Heart left ventricle (tissue), 13 donors: ENCODE results near the gene PLPPR2.

ENCODE experiments used
- POLR2A ChIP-seq, 2 donors: fragments of 450-650 bp; IDR thresholded peaks; one replicate each; pipeline ENCODE4 v1.6.1; 2017; ENCODE audit warnings: antibody characterized with exemption in 2 of 2, mild to moderate bottlenecking in 2 of 2, moderate library complexity in 2 of 2
- TF ChIP-seq, protein P1 (sequence below), 12 donors: fragments of 200-600 bp; sonication (generic) in 4 of 12; IDR thresholded peaks; one replicate each; pipeline versions ENCODE4 v1.5.0 to v1.8.0; 2018 to 2022; ENCODE audit warnings: antibody characterized with exemption in 12 of 12, mild to moderate bottlenecking in 5 of 12
- donor health status: ischemic (EF 13 %, LVEDD 7.1; RV severe dilation, severe dysfunction).
- donor health status: DM: no; HTN: yes; CAD: no.
- donor health status: DM: no; HTN: no; CAD: no.
- donor health status: ischemic (EF 25% LVEDD 6.9; RV normal size, moderate dysfunction).
- donor health status: ischemic (EF 25% LVEDD 5.7; RV mildly dilated, moderate dysfunction).
- donor health status: ischemic (EF 35%, LVEDD 5.7; RV mildly dilated, moderate dysfunction).
- donor health status: nonischemic (EF 11% LVEDD 7.7; RV severe dilation, severe dysfunction).
- donor health status: DM: yes; HTN: yes; CAD: no.
- donor health status: PGD.
- donor health status: ischemic (EF 29% LVEDD 5.4; RV normal size, mild dysfunction).
- donor health status: nonischemic (EF 23%, LVEDD 6.1; RV moderate dilation, normal function).

DNA sequence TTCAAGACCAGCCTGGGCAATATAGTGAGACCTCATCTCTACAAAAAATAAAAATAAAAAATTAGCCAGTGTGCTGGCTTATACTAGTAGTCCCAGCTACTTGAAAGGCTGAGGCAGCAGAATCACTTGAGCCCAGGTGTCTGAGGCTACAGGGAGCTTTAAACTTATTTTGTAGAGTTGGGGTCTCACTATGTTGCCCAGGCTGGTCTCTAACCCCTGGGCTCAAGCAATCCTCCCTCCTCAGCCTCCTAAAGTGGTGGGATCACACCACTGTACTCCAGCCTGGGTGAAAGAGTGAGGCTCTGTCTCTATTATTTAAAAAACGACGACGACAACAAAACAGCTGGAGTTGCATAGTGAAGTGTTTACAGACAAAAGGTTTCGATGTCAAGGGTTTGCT is 23.7 kb upstream of the PLPPR2 start:
- TF ChIP-seq, protein P1, sequence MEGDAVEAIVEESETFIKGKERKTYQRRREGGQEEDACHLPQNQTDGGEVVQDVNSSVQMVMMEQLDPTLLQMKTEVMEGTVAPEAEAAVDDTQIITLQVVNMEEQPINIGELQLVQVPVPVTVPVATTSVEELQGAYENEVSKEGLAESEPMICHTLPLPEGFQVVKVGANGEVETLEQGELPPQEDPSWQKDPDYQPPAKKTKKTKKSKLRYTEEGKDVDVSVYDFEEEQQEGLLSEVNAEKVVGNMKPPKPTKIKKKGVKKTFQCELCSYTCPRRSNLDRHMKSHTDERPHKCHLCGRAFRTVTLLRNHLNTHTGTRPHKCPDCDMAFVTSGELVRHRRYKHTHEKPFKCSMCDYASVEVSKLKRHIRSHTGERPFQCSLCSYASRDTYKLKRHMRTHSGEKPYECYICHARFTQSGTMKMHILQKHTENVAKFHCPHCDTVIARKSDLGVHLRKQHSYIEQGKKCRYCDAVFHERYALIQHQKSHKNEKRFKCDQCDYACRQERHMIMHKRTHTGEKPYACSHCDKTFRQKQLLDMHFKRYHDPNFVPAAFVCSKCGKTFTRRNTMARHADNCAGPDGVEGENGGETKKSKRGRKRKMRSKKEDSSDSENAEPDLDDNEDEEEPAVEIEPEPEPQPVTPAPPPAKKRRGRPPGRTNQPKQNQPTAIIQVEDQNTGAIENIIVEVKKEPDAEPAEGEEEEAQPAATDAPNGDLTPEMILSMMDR (IDR thresholded peaks at IDR 0.05), result no peak
- no peak for TF ChIP-seq POLR2A (IDR thresholded peaks at IDR 0.05)
